Fibroblast of upper back skin (primary cell): ENCODE measurements around the gene TMEM145.
A peak's percentile ranks its signal among the peaks of the same experiment; 100 is the strongest.
"Not testable (repeated sequence)": the region's sequence is repeated elsewhere in the genome, so short reads cannot be mapped to it uniquely, and the experiment has no call there.

Source experiments
- DNase-seq: peaks from one replicate; pipeline ENCODE4 v3.0.0-alpha.2; 2013

TMEM145 gene

GRCh38 chr19:42316223-42317211 is 3.4 kb downstream of the TMEM145 start:
- peak; percentile 21 for DNase-seq

GRCh38 chr19:42317535-42317934 is 4.4 kb downstream of the TMEM145 start:
- DNase-seq = no peak

- no peak for DNase-seq
These were observed 9.2 kb downstream of the TMEM145 start for GRCh38 chr19:42322305-42322704.

GRCh38 chr19:42323473-42323851 is 10.4 kb downstream of the TMEM145 start:
- DNase-seq = no peak

- no peak for DNase-seq
These were observed 10.9 kb downstream of the TMEM145 start for GRCh38 chr19:42323852-42324654.

GRCh38 chr19:42324655-42325307 is 11.7 kb downstream of the TMEM145 start:
- DNase-seq = no peak

- peak; percentile 99 for DNase-seq
These were observed 12.3 kb downstream of the TMEM145 start, which contains the start of gene MEGF8 for GRCh38 chr19:42325308-42325895. MEGF8 (plus strand) TSS chr19:42325635; CDS start chr19:42326244, 609 bp downstream.

- DNase-seq = no peak
These were observed 13.0 kb downstream of the TMEM145 start for GRCh38 chr19:42325896-42326771.

GRCh38 chr19:42326969-42327368 is 13.9 kb downstream of the TMEM145 start:
- DNase-seq = no peak

GRCh38 chr19:42327381-42327780 is 14.3 kb downstream of the TMEM145 start:
- DNase-seq = no peak

- DNase-seq = no peak
These were observed 15.0 kb downstream of the TMEM145 start for GRCh38 chr19:42328106-42328505.

GRCh38 chr19:42328854-42329253 is 15.7 kb downstream of the TMEM145 start:
- no peak for DNase-seq

GRCh38 chr19:42330241-42330711 is 17.2 kb downstream of the TMEM145 start:
- peak; percentile 80 for DNase-seq

- not testable (repeated sequence) for DNase-seq
These were observed 18.2 kb downstream of the TMEM145 start for GRCh38 chr19:42331333-42331732.

- DNase-seq = no peak
These were observed 18.9 kb downstream of the TMEM145 start for GRCh38 chr19:42332059-42332458.

GRCh38 chr19:42333018-42333417 is 19.9 kb downstream of the TMEM145 start:
- no peak for DNase-seq

GRCh38 chr19:42333975-42334696 is 21.0 kb downstream of the TMEM145 start:
- DNase-seq = no peak

GRCh38 chr19:42334697-42335373 is 21.7 kb downstream of the TMEM145 start:
- no peak for DNase-seq

- no peak for DNase-seq
These were observed 22.3 kb downstream of the TMEM145 start for GRCh38 chr19:42335374-42335936.

GRCh38 chr19:42335971-42336370 is 22.9 kb downstream of the TMEM145 start:
- DNase-seq = no peak
